Posterior vena cava (tissue), 2 donors: ENCODE measurements around the gene MCTP1. TPM values are rescaled to one million over a fixed set of nuclear protein-coding genes. Genes with fewer than 3 reads are reported as not detected.
"Not testable (repeated sequence)": the region's sequence is repeated elsewhere in the genome, so short reads cannot be mapped to it uniquely, and the experiment has no call there.

Source experiments
- DNase-seq: peaks from one replicate; pipeline ENCODE4 v3.0.0-alpha.2; 2020; ENCODE audit warnings: low spot score
- intact Hi-C, 2 donors: fragments of 100-400 bp; cut with DNase I; formaldehyde crosslinking; loops; one replicate each; pipeline versions ENCODE4 v1.14.1 to v1.14.2; 2022 to 2023
- total RNA-seq, 2 donors: library from RNA; stranded (reverse); fragmentation: NEBNext Ultra II Directional; extraction: Animal tissue kit (Norgen Biotek cat#: 25700); gene quantifications; one replicate each; pipeline ENCODE4 v1.2.1, GENCODE V29; 2021
- donor health status: DM: yes; HTN: yes; CAD: no.
- donor health status: DM: yes; HTN: yes; CAD: no.

MCTP1 gene
- total RNA-seq, 2 donors from 2014 or later, result 23.8 to 38.9 TPM

- intact Hi-C loops, result no loop called here
- DNase-seq, result no peak
These were observed 266.4 kb downstream of the MCTP1 start for GRCh38 chr5:95018511-95018910.

GRCh38 chr5:95009812-95010211 lies 275.1 kb downstream of the MCTP1 start:
- no peak for DNase-seq

GRCh38 chr5:95007921-95008597 lies 276.8 kb downstream of the MCTP1 start:
- intact Hi-C loops, result no loop called here
- no peak for DNase-seq

More at GRCh38 chr5:95009812-95010211, 275.1 kb downstream of the MCTP1 start:
- intact Hi-C loops, result no loop called here

GRCh38 chr5:95005811-95006210 lies 279.1 kb downstream of the MCTP1 start:
- intact Hi-C loops, result no loop called here
- DNase-seq, result no peak

GRCh38 chr5:94998670-94999069 lies 286.2 kb downstream of the MCTP1 start:
- intact Hi-C loops, result no loop called here
- no peak for DNase-seq

GRCh38 chr5:94994537-94994936 lies 290.4 kb downstream of the MCTP1 start:
- intact Hi-C loops, DNase-seq: not testable (repeated sequence)

GRCh38 chr5:94993491-94993890 lies 291.4 kb downstream of the MCTP1 start:
- no peak for DNase-seq

GRCh38 chr5:94992325-94992724 lies 292.6 kb downstream of the MCTP1 start:
- intact Hi-C loops, result no loop called here
- DNase-seq, result no peak

More at GRCh38 chr5:94993491-94993890, 291.4 kb downstream of the MCTP1 start:
- intact Hi-C loops, result no loop called here

GRCh38 chr5:94983861-94984535 lies 300.9 kb downstream of the MCTP1 start:
- intact Hi-C loops, result no loop called here

GRCh38 chr5:94977437-94977836 lies 307.5 kb downstream of the MCTP1 start:
- intact Hi-C loops, result no loop called here

More at GRCh38 chr5:94983861-94984535, 300.9 kb downstream of the MCTP1 start:
- DNase-seq, result no peak

GRCh38 chr5:94976853-94977252 lies 308.0 kb downstream of the MCTP1 start:
- intact Hi-C loops, result no loop called here
- no peak for DNase-seq

More at GRCh38 chr5:94977437-94977836, 307.5 kb downstream of the MCTP1 start:
- no peak for DNase-seq

GRCh38 chr5:94972268-94972667 lies 312.6 kb downstream of the MCTP1 start:
- intact Hi-C loops, result no loop called here
- DNase-seq, result no peak

GRCh38 chr5:94969174-94969573 lies 315.7 kb downstream of the MCTP1 start:
- intact Hi-C loops, result no loop called here
- no peak for DNase-seq

- intact Hi-C loops, result no loop called here
- no peak for DNase-seq
These were observed 316.3 kb downstream of the MCTP1 start for GRCh38 chr5:94968507-94969095.

- no peak for DNase-seq
- intact Hi-C loops, result no loop called here
These were observed 317.4 kb downstream of the MCTP1 start for GRCh38 chr5:94967525-94967924.

GRCh38 chr5:94959279-94959678 lies 325.6 kb downstream of the MCTP1 start:
- intact Hi-C loops, DNase-seq: not testable (repeated sequence)

GRCh38 chr5:94945656-94946055 lies 339.2 kb downstream of the MCTP1 start:
- intact Hi-C loops, result no loop called here
- peak; percentile 80 for DNase-seq

- intact Hi-C loops, result no loop called here
These were observed 340.7 kb downstream of the MCTP1 start for GRCh38 chr5:94944160-94944559.

GRCh38 chr5:94941122-94941755 lies 343.7 kb downstream of the MCTP1 start:
- DNase-seq, result no peak
- intact Hi-C loops, result no loop called here

More at GRCh38 chr5:94944160-94944559, 340.7 kb downstream of the MCTP1 start:
- no peak for DNase-seq

GRCh38 chr5:94932259-94932658 lies 352.6 kb downstream of the MCTP1 start:
- DNase-seq, result no peak
- intact Hi-C loops, result no loop called here
